ENCODE data around the gene ACBD6. TPM values are rescaled to one million over a fixed set of nuclear protein-coding genes. Genes with fewer than 3 reads are reported as not detected.

ACBD6 gene
- total RNA-seq, 1 donor from 2014 or later, result 34.4 TPM

DNA sequence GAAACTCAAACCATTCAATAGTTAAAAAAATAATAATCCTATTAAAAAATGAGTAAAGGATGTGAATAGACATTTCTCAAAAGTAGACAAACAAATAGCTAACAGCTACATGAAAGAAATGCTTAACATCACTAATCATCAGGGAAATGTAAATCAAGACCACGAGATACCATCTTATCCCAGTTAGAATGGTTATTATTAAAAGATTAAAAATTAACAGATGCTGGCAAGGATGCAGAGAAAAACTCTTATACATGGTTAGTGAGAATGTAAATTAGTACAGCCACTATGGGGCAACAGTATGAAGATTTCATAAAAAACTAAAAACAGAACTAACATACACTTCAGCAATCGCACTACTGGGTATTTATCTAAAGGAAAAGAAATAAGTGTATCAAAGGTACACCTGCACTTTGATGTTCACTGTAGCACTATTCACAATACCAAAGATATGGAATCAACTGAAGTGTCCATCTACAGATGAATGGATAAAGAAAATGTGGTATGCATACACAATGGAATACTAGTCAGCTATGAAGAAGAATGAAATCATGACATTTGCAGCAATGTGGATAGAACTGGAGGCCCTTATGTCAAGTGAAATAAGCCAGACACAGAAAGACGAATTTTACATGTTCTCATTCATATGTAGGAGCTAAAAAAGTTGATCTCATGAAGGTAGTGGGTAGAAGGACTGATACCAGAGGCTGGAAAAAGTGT lies 117.9 kb downstream of the ACBD6 start:
- peaks cover 17% of the 10 kb centered on the region for H3K9me3 ChIP-seq
- H3K27me3 ChIP-seq, result no peaks in the 10 kb centered on the region
- peaks cover 0 to 3% of the 10 kb centered on the region in 2 donors for H3K36me3 ChIP-seq
- no peak for TF ChIP-seq POLR2A (IDR thresholded peaks at IDR 0.05)
- TF ChIP-seq CTCF (IDR thresholded peaks at IDR 0.05), result no peak
- no peak for TF ChIP-seq POLR2AphosphoS5 (IDR thresholded peaks at IDR 0.05; ENCODE audit: insufficient read depth in 1 of 2, low read depth in 1 of 2)
- no peaks in the 10 kb centered on the region for H3K4me1 ChIP-seq
- DNase-seq (ENCODE audit: extremely low spot score in 2 of 2), result no peak
- intact Hi-C loops (cut with DNase I), result no loop called here
- no peak overlapping the region for H3K4me3 ChIP-seq
- H3K27ac ChIP-seq, result no peak overlapping the region

DNA sequence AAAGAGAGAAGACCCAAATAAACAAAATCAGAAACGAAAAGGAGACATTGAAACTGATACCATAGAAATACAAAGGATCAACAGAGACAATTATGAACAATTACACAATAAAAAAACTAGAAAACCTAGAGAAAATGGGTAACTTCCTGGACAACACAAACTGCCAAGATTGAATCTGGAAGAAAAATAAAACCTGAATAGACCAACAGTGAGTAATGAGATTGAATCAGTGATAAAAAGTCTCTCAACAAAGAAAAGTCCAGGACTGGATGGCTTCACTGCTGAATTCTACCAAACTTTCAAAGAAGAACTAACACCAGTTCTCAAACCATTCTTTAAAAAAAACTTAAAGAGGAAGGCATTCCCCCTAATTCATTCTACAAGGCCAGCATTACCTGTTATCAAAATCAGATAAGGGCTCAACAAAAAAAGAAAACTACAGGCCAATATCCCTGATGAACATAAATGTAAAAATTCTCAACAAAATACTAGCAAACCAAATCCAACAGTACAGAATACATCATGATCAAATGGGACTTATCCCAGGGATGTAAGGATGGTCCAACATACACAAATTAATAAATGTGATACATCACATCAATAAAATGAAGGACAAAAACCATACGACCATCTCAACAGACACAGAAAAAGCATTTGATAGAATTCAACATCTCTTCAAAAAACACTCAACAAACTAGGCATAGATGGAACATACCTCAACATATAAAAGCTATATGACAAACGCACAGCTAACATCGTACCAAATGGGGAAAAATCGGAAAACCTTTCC lies 119.9 kb downstream of the ACBD6 start:
- H3K4me3 ChIP-seq, result no peak overlapping the region
- H3K27ac ChIP-seq, result no peak overlapping the region
- peaks cover 0 to 3% of the 10 kb centered on the region in 2 donors for H3K36me3 ChIP-seq
- DNase-seq (ENCODE audit: extremely low spot score in 2 of 2), result no peak
- no peaks in the 10 kb centered on the region for H3K27me3 ChIP-seq
- no peak for TF ChIP-seq POLR2AphosphoS5 (IDR thresholded peaks at IDR 0.05; ENCODE audit: insufficient read depth in 1 of 2, low read depth in 1 of 2)
- TF ChIP-seq CTCF (IDR thresholded peaks at IDR 0.05), result no peak
- no peaks in the 10 kb centered on the region for H3K4me1 ChIP-seq
- intact Hi-C loops (cut with DNase I), result no loop called here
- H3K9me3 ChIP-seq, result peaks cover 20% of the 10 kb centered on the region

GRCh38 chr1:180381184-180381580 lies 121.2 kb downstream of the ACBD6 start:
- no peaks in the 10 kb centered on the region for H3K27me3 ChIP-seq
- no peak overlapping the region for H3K4me3 ChIP-seq
- intact Hi-C loops (cut with DNase I), result no loop called here
- TF ChIP-seq CTCF (IDR thresholded peaks at IDR 0.05) (no peak), POLR2AphosphoS5 (IDR thresholded peaks at IDR 0.05; ENCODE audit: insufficient read depth in 1 of 2, low read depth in 1 of 2) (no peak), POLR2A (IDR thresholded peaks at IDR 0.05) (no peak)
- peaks cover 20% of the 10 kb centered on the region for H3K9me3 ChIP-seq
- DNase-seq (ENCODE audit: extremely low spot score in 2 of 2), result no peak
- H3K27ac ChIP-seq, result no peak overlapping the region
- peaks cover 0 to 3% of the 10 kb centered on the region in 2 donors for H3K36me3 ChIP-seq
- H3K4me1 ChIP-seq, result no peaks in the 10 kb centered on the region

DNA sequence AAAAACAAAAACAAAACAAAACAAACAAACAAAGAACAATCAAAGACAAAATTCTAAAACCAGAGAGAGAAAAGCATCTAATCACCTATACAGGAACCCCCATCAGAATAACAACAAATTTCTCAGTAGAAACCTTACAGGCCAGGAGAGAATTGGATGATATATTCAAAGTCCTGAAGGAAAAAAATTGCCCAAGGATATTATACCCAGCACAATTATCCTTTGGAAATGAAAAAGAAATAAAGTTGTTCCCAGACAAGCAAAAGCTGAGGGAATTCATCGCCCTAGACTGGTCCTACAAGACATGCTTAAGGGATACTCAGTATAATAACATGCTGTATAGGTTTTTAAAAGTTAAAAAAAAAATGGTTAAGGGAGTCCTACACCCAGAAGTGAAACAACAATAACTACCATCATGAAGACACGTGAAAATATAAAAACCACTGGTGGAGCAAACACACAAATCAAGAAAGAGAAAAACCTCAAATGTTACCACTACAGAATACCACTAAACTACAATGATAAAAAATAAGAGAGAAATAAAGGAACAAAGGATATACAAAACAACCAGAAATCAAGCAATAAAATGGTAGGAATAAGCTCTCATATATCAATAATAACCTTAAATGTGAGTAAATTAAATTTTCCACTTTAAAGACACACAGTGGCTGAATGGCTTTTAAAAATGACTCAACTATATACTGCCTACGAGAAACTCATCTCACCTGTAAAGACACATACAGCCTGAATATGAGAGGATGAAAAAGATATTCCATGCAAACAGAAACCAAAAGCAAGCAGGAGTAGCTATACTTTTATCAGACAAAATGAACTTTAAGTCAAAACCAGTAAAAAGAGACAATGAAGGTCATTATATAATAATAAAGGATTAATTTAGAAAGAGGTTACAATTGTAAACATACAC lies 121.9 kb downstream of the ACBD6 start:
- TF ChIP-seq CTCF (IDR thresholded peaks at IDR 0.05) (no peak), POLR2A (IDR thresholded peaks at IDR 0.05) (no peak), POLR2AphosphoS5 (IDR thresholded peaks at IDR 0.05; ENCODE audit: insufficient read depth in 1 of 2, low read depth in 1 of 2) (no peak)
- no peak overlapping the region for H3K27ac ChIP-seq
- no peak for DNase-seq (ENCODE audit: extremely low spot score in 2 of 2)
- no peaks in the 10 kb centered on the region for H3K27me3 ChIP-seq
- no peaks in the 10 kb centered on the region for H3K4me1 ChIP-seq
- peaks cover 0 to 3% of the 10 kb centered on the region in 2 donors for H3K36me3 ChIP-seq
- intact Hi-C loops (cut with DNase I), result no loop called here
- H3K9me3 ChIP-seq, result peaks cover 20% of the 10 kb centered on the region
- H3K4me3 ChIP-seq, result no peak overlapping the region

All from vagina (tissue), 2 donors.